ENCODE data around the gene EPN3.

Gene EPN3

GRCh38 chr17:50545311-50545710, 12.8 kb downstream of the EPN3 start:
- Mint-ChIP-seq H3K27me3 (peaks cover 7% of the 10 kb centered on the region), H3K4me3 (no peak overlapping the region), H3K36me3 (peaks cover 3% of the 10 kb centered on the region), H3K9me3 (no peaks in the 10 kb centered on the region), H3K4me1 (peaks cover 20% of the 10 kb centered on the region), H3K27ac (no peak overlapping the region)
- DNase-seq (ENCODE audit: low spot score in 2 of 2) (no peak), ATAC-seq (ENCODE audit: low read depth) (no peak)

- DNase-seq (ENCODE audit: low spot score in 2 of 2) (no peak), ATAC-seq (ENCODE audit: low read depth) (no peak)
- peaks cover 7% of the 10 kb centered on the region for H3K27me3 Mint-ChIP-seq
- peaks cover 18% of the 10 kb centered on the region for H3K4me1 Mint-ChIP-seq
- H3K27ac Mint-ChIP-seq, result no peak overlapping the region
- peaks cover 5% of the 10 kb centered on the region for H3K36me3 Mint-ChIP-seq
- no peaks in the 10 kb centered on the region for H3K9me3 Mint-ChIP-seq
- H3K4me3 Mint-ChIP-seq, result peak overlapping the region; percentile 89
Observed at GRCh38 chr17:50546701-50547034, 14.1 kb downstream of the EPN3 start.

GRCh38 chr17:50547035-50547735, 14.7 kb downstream of the EPN3 start, which contains the start of gene SPATA20:
TSS of gene SPATA20 (plus strand) at chr17:50547174. CDS start at chr17:50547209, 35 bp downstream.
- no peaks in the 10 kb centered on the region for H3K9me3 Mint-ChIP-seq
- ATAC-seq (ENCODE audit: low read depth), result peak; percentile 78
- H3K36me3 Mint-ChIP-seq, result peaks cover 5% of the 10 kb centered on the region
- H3K4me1 Mint-ChIP-seq, result peaks cover 18% of the 10 kb centered on the region
- peaks cover 7% of the 10 kb centered on the region for H3K27me3 Mint-ChIP-seq
- H3K27ac Mint-ChIP-seq, result peak within 1 kb of the TSS; percentile 72
- peak; percentile 78 to 80 for DNase-seq (ENCODE audit: low spot score in 2 of 2)
- peak within 1 kb of the TSS; percentile 89 for H3K4me3 Mint-ChIP-seq

- no peak for DNase-seq (ENCODE audit: low spot score in 2 of 2)
- Mint-ChIP-seq H3K27ac (peak overlapping the region; percentile 72), H3K36me3 (peaks cover 5% of the 10 kb centered on the region), H3K4me3 (peak overlapping the region; percentile 89), H3K4me1 (peaks cover 14% of the 10 kb centered on the region), H3K27me3 (peaks cover 7% of the 10 kb centered on the region), H3K9me3 (no peaks in the 10 kb centered on the region)
- no peak for ATAC-seq (ENCODE audit: low read depth)
Observed at GRCh38 chr17:50547736-50548083, 15.2 kb downstream of the EPN3 start.

- Mint-ChIP-seq H3K4me3 (peak overlapping the region; percentile 12), H3K27ac (no peak overlapping the region), H3K27me3 (peaks cover 7% of the 10 kb centered on the region), H3K36me3 (peaks cover 5% of the 10 kb centered on the region), H3K4me1 (peaks cover 15% of the 10 kb centered on the region), H3K9me3 (no peaks in the 10 kb centered on the region)
- no peak for DNase-seq (ENCODE audit: low spot score in 2 of 2)
- no peak for ATAC-seq (ENCODE audit: low read depth)
Observed at GRCh38 chr17:50548831-50549230, 16.3 kb downstream of the EPN3 start.

GRCh38 chr17:50549256-50549941, 16.9 kb downstream of the EPN3 start:
- Mint-ChIP-seq H3K9me3 (no peaks in the 10 kb centered on the region), H3K4me3 (no peak overlapping the region), H3K27ac (no peak overlapping the region), H3K27me3 (peaks cover 2% of the 10 kb centered on the region), H3K36me3 (peaks cover 5% of the 10 kb centered on the region), H3K4me1 (peaks cover 13% of the 10 kb centered on the region)
- ATAC-seq (ENCODE audit: low read depth) (no peak), DNase-seq (ENCODE audit: low spot score in 2 of 2) (no peak)

GRCh38 chr17:50549969-50550368, 17.4 kb downstream of the EPN3 start:
- no peaks in the 10 kb centered on the region for H3K27me3 Mint-ChIP-seq
- DNase-seq (ENCODE audit: low spot score in 2 of 2) (no peak), ATAC-seq (ENCODE audit: low read depth) (no peak)
- no peak overlapping the region for H3K27ac Mint-ChIP-seq
- no peaks in the 10 kb centered on the region for H3K9me3 Mint-ChIP-seq
- H3K36me3 Mint-ChIP-seq, result peaks cover 10% of the 10 kb centered on the region
- peaks cover 12% of the 10 kb centered on the region for H3K4me1 Mint-ChIP-seq
- H3K4me3 Mint-ChIP-seq, result no peak overlapping the region

GRCh38 chr17:50550661-50551432, 18.3 kb downstream of the EPN3 start:
- no peak for ATAC-seq (ENCODE audit: low read depth)
- no peak overlapping the region for H3K4me3 Mint-ChIP-seq
- no peaks in the 10 kb centered on the region for H3K9me3 Mint-ChIP-seq
- no peak for DNase-seq (ENCODE audit: low spot score in 2 of 2)
- H3K36me3 Mint-ChIP-seq, result peaks cover 14% of the 10 kb centered on the region
- no peak overlapping the region for H3K27ac Mint-ChIP-seq
- H3K4me1 Mint-ChIP-seq, result peaks cover 12% of the 10 kb centered on the region
- H3K27me3 Mint-ChIP-seq, result no peaks in the 10 kb centered on the region

GRCh38 chr17:50551433-50551815, 18.9 kb downstream of the EPN3 start:
- Mint-ChIP-seq H3K4me3 (no peak overlapping the region), H3K36me3 (peaks cover 14% of the 10 kb centered on the region), H3K27me3 (no peaks in the 10 kb centered on the region), H3K4me1 (peaks cover 10% of the 10 kb centered on the region), H3K27ac (no peak overlapping the region), H3K9me3 (no peaks in the 10 kb centered on the region)
- DNase-seq (ENCODE audit: low spot score in 2 of 2) (no peak), ATAC-seq (ENCODE audit: low read depth) (no peak)

GRCh38 chr17:50551884-50552283, 19.3 kb downstream of the EPN3 start:
- Mint-ChIP-seq H3K27me3 (no peaks in the 10 kb centered on the region), H3K9me3 (no peaks in the 10 kb centered on the region), H3K27ac (no peak overlapping the region), H3K4me3 (no peak overlapping the region), H3K36me3 (peaks cover 14% of the 10 kb centered on the region), H3K4me1 (peaks cover 8% of the 10 kb centered on the region)
- ATAC-seq (ENCODE audit: low read depth) (no peak), DNase-seq (ENCODE audit: low spot score in 2 of 2) (no peak)

GRCh38 chr17:50554201-50554600, 21.7 kb downstream of the EPN3 start:
- Mint-ChIP-seq H3K27me3 (peaks cover 2% of the 10 kb centered on the region), H3K36me3 (peaks cover 14% of the 10 kb centered on the region), H3K27ac (no peak overlapping the region), H3K9me3 (no peaks in the 10 kb centered on the region), H3K4me1 (peaks cover 6% of the 10 kb centered on the region), H3K4me3 (no peak overlapping the region)
- DNase-seq (ENCODE audit: low spot score in 2 of 2) (no peak), ATAC-seq (ENCODE audit: low read depth) (no peak)

GRCh38 chr17:50556803-50557202, 24.3 kb downstream of the EPN3 start:
- Mint-ChIP-seq H3K27me3 (peaks cover 2% of the 10 kb centered on the region), H3K4me1 (peaks cover 11% of the 10 kb centered on the region), H3K4me3 (no peak overlapping the region), H3K36me3 (peaks cover 9% of the 10 kb centered on the region), H3K27ac (no peak overlapping the region), H3K9me3 (no peaks in the 10 kb centered on the region)
- ATAC-seq (ENCODE audit: low read depth) (no peak), DNase-seq (ENCODE audit: low spot score in 2 of 2) (no peak)

GRCh38 chr17:50557630-50558029, 25.1 kb downstream of the EPN3 start:
- H3K9me3 Mint-ChIP-seq, result no peaks in the 10 kb centered on the region
- H3K27ac Mint-ChIP-seq, result no peak overlapping the region
- peaks cover 16% of the 10 kb centered on the region for H3K4me1 Mint-ChIP-seq
- peaks cover 9% of the 10 kb centered on the region for H3K36me3 Mint-ChIP-seq
- DNase-seq (ENCODE audit: low spot score in 2 of 2) (no peak), ATAC-seq (ENCODE audit: low read depth) (no peak)
- H3K4me3 Mint-ChIP-seq, result no peak overlapping the region
- H3K27me3 Mint-ChIP-seq, result peaks cover 7% of the 10 kb centered on the region

GRCh38 chr17:50558091-50558490, 25.6 kb downstream of the EPN3 start:
- H3K4me1 Mint-ChIP-seq, result peaks cover 16% of the 10 kb centered on the region
- H3K9me3 Mint-ChIP-seq, result no peaks in the 10 kb centered on the region
- peaks cover 7% of the 10 kb centered on the region for H3K27me3 Mint-ChIP-seq
- H3K36me3 Mint-ChIP-seq, result peaks cover 9% of the 10 kb centered on the region
- no peak for DNase-seq (ENCODE audit: low spot score in 2 of 2)
- H3K27ac Mint-ChIP-seq, result no peak overlapping the region
- no peak for ATAC-seq (ENCODE audit: low read depth)
- H3K4me3 Mint-ChIP-seq, result no peak overlapping the region
